CD4-positive, alpha-beta T cell treated with Interleukin-4 for 4 hours (primary cell): ENCODE results near the gene ARID2.

Source experiments
- DNase-seq: peaks from one replicate; pipeline ENCODE4 v3.0.0-alpha.2; 2020

ARID2 gene

DNA sequence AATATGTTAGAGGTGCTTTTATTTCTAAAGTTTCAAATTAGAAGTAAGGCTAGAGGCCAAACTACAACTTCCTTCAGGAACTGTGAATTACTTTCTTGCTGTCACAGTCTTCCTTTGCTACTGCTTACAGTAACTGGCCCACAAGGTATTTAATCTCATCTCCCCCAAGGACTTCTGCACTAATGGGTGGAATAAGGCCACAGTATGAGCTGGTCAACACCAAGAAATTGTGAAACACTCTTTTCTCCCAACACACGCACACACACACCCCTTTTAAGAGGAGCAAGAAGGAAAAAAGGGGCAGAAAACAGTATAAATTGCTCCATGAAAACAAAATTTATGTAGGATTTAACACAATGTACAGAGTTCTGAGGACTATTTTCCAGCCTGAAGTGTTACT is 215.3 kb downstream of the ARID2 start:
- DNase-seq, result no peak

DNA sequence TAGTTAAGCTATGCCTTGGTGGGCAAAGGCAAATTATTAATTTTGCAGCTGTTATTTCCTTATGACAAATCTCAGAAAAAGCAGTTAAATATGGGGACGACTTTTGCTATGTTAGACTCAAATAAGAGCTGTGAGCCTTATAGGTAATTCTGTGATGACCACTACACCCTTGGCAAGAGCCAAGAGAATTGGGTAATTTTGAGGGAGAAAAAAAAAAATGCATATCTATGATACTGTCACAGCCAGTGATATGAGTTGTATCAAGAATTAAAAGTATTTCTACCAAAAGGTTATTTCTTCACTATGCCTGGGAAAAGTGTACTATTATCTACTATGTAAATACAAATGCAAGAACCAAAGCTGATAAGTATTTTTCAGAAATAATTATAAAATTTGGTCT is 216.9 kb downstream of the ARID2 start:
- no peak for DNase-seq

DNA sequence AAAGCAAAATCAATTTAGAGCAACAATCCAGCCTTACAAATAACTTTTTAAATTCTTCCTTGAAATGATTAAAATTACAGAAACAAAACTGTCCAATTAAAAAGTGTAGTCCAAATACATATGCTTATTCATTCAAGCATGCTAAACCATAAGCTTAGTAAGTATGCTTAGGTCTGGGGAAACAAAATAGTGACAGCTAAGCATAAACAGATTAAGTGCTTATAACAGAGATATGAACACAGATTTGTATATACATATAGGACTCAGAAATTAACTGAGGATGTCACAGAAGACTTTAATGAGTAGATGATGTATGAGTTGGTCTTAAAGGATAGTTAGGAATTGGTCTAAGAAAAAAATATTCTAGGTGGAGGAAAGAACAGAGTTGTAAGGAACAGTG is 219.0 kb downstream of the ARID2 start:
- no peak for DNase-seq
